Immature natural killer cell (primary cell): ENCODE data around the gene MCTP1. TPM values are rescaled to one million over a fixed set of nuclear protein-coding genes. Genes with fewer than 3 reads are reported as not detected.

Experiments used
- DNase-seq, 3 donors: peaks; one replicate each; pipeline ENCODE4 v3.0.0; 2022; ENCODE audit warnings: mixed read lengths in 1 of 3
- H3K27ac Mint-ChIP-seq, 6 donors: one replicate each; pipeline ENCODE4 v1.8.0; 2020; ENCODE audit warnings: mixed read lengths in 6 of 6, mild to moderate bottlenecking in 5 of 6, inconsistent platforms in 4 of 6, moderate library complexity in 3 of 6
- H3K27me3 Mint-ChIP-seq, 3 donors: one replicate each; pipeline ENCODE4 v1.8.0; 2020 to 2021; ENCODE audit warnings: low read depth in 3 of 3, mild to moderate bottlenecking in 3 of 3, mixed read lengths in 3 of 3, moderate library complexity in 3 of 3, inconsistent platforms in 1 of 3
- H3K36me3 Mint-ChIP-seq, 3 donors: one replicate each; pipeline ENCODE4 v1.8.0; 2020; ENCODE audit warnings: mixed read lengths in 3 of 3, inconsistent platforms in 2 of 3, mild to moderate bottlenecking in 2 of 3
- H3K4me1 Mint-ChIP-seq, 2 donors: one replicate each; pipeline ENCODE4 v1.8.0; 2020; ENCODE audit warnings: inconsistent platforms in 2 of 2, mild to moderate bottlenecking in 2 of 2, mixed read lengths in 2 of 2, moderate library complexity in 1 of 2
- H3K4me3 Mint-ChIP-seq, 5 donors: one replicate each; pipeline ENCODE4 v1.8.0; 2020; ENCODE audit warnings: mild to moderate bottlenecking in 5 of 5, mixed read lengths in 5 of 5, inconsistent platforms in 3 of 5, moderate library complexity in 3 of 5
- H3K9me3 Mint-ChIP-seq, 6 donors: one replicate each; pipeline ENCODE4 v1.8.0; 2020; ENCODE audit warnings: mild to moderate bottlenecking in 6 of 6, mixed read lengths in 6 of 6, inconsistent platforms in 4 of 6, moderate library complexity in 3 of 6
- polyA plus RNA-seq, 3 donors: library from polyadenylated mRNA; unstranded; fragments of 300-500 nt; fragmentation: Illumina TruSeq; gene quantifications; one replicate each; pipeline ENCODE4 v1.2.3, GENCODE V29; 2021

Gene MCTP1
- polyA plus RNA-seq, 3 donors from 2014 or later = 1.4 to 2.1 (median 1.5) TPM

GRCh38 chr5:94928891-94929290, 356.0 kb downstream of the MCTP1 start:
- no peaks in the 10 kb centered on the region for H3K36me3 Mint-ChIP-seq

GRCh38 chr5:94920570-94920969, 364.3 kb downstream of the MCTP1 start:
- Mint-ChIP-seq H3K4me1 (no peaks in the 10 kb centered on the region), H3K36me3 (no peaks in the 10 kb centered on the region), H3K9me3 (no peaks in the 10 kb centered on the region), H3K27me3 (peaks cover 0 to 2% (median 0%) of the 10 kb centered on the region in 3 donors), H3K4me3 (no peak overlapping the region), H3K27ac (no peak overlapping the region)
- no peak for DNase-seq

More at GRCh38 chr5:94928891-94929290, 356.0 kb downstream of the MCTP1 start:
- Mint-ChIP-seq H3K4me3 (no peak overlapping the region), H3K27ac (no peak overlapping the region), H3K27me3 (peaks cover 0 to 6% (median 4%) of the 10 kb centered on the region in 3 donors), H3K4me1 (no peaks in the 10 kb centered on the region), H3K9me3 (no peaks in the 10 kb centered on the region)
- no peak for DNase-seq

GRCh38 chr5:94916619-94917018, 368.3 kb downstream of the MCTP1 start:
- Mint-ChIP-seq H3K4me1 (no peaks in the 10 kb centered on the region), H3K27ac (no peak overlapping the region)

GRCh38 chr5:94911276-94911675, 373.6 kb downstream of the MCTP1 start:
- no peak overlapping the region for H3K4me3 Mint-ChIP-seq
- DNase-seq = no peak
- H3K4me1 Mint-ChIP-seq = no peaks in the 10 kb centered on the region
- no peak overlapping the region for H3K27ac Mint-ChIP-seq
- H3K9me3 Mint-ChIP-seq = no peaks in the 10 kb centered on the region
- peaks cover 0 to 5% (median 1%) of the 10 kb centered on the region in 3 donors for H3K27me3 Mint-ChIP-seq
- H3K36me3 Mint-ChIP-seq = no peaks in the 10 kb centered on the region

More at GRCh38 chr5:94916619-94917018, 368.3 kb downstream of the MCTP1 start:
- Mint-ChIP-seq H3K27me3 (peaks cover 0 to 5% (median 2%) of the 10 kb centered on the region in 3 donors), H3K36me3 (no peaks in the 10 kb centered on the region), H3K4me3 (no peak overlapping the region), H3K9me3 (no peaks in the 10 kb centered on the region)
- no peak for DNase-seq

- Mint-ChIP-seq H3K9me3 (no peaks in the 10 kb centered on the region), H3K27ac (no peak overlapping the region), H3K36me3 (no peaks in the 10 kb centered on the region), H3K4me3 (no peak overlapping the region), H3K4me1 (no peaks in the 10 kb centered on the region), H3K27me3 (peaks cover 0 to 5% (median 1%) of the 10 kb centered on the region in 3 donors)
- DNase-seq = no peak
Observed at GRCh38 chr5:94910721-94911120, 374.2 kb downstream of the MCTP1 start.

- no peaks in the 10 kb centered on the region for H3K36me3 Mint-ChIP-seq
- H3K4me1 Mint-ChIP-seq = no peaks in the 10 kb centered on the region
- DNase-seq = peak in 2 of 3 donors; percentile 6 to 7
Observed at GRCh38 chr5:94908889-94909480, 375.9 kb downstream of the MCTP1 start.

GRCh38 chr5:94906750-94907149, 378.1 kb downstream of the MCTP1 start:
- Mint-ChIP-seq H3K27ac (no peak overlapping the region), H3K4me3 (no peak overlapping the region), H3K9me3 (no peaks in the 10 kb centered on the region), H3K4me1 (no peaks in the 10 kb centered on the region), H3K36me3 (no peaks in the 10 kb centered on the region), H3K27me3 (peaks cover 0 to 1% (median 0%) of the 10 kb centered on the region in 3 donors)
- no peak for DNase-seq

More at GRCh38 chr5:94908889-94909480, 375.9 kb downstream of the MCTP1 start:
- Mint-ChIP-seq H3K4me3 (no peak overlapping the region), H3K9me3 (no peaks in the 10 kb centered on the region), H3K27ac (no peak overlapping the region), H3K27me3 (peaks cover 0 to 1% (median 0%) of the 10 kb centered on the region in 3 donors)

GRCh38 chr5:94903726-94904125, 381.2 kb downstream of the MCTP1 start:
- no peaks in the 10 kb centered on the region for H3K9me3 Mint-ChIP-seq
- H3K4me3 Mint-ChIP-seq = no peak overlapping the region
- H3K36me3 Mint-ChIP-seq = no peaks in the 10 kb centered on the region
- H3K27ac Mint-ChIP-seq = no peak overlapping the region
- no peak for DNase-seq
- H3K27me3 Mint-ChIP-seq = peaks cover 0 to 2% (median 0%) of the 10 kb centered on the region in 3 donors
- no peaks in the 10 kb centered on the region for H3K4me1 Mint-ChIP-seq

GRCh38 chr5:94901191-94901979, 383.5 kb downstream of the MCTP1 start:
- Mint-ChIP-seq H3K4me1 (no peaks in the 10 kb centered on the region), H3K27ac (no peak overlapping the region), H3K9me3 (no peaks in the 10 kb centered on the region), H3K27me3 (peaks cover 2% of the 10 kb centered on the region in 3 donors), H3K36me3 (no peaks in the 10 kb centered on the region), H3K4me3 (no peak overlapping the region)
- no peak for DNase-seq

GRCh38 chr5:94900006-94900505, 384.8 kb downstream of the MCTP1 start:
- DNase-seq = no peak
- Mint-ChIP-seq H3K36me3 (no peaks in the 10 kb centered on the region), H3K4me1 (no peaks in the 10 kb centered on the region), H3K27me3 (peaks cover 2% of the 10 kb centered on the region in 3 donors), H3K9me3 (no peaks in the 10 kb centered on the region), H3K27ac (no peak overlapping the region), H3K4me3 (no peak overlapping the region)

GRCh38 chr5:94893412-94894135, 391.3 kb downstream of the MCTP1 start:
- Mint-ChIP-seq H3K27ac (no peak overlapping the region), H3K4me3 (no peak overlapping the region), H3K36me3 (no peaks in the 10 kb centered on the region), H3K27me3 (peaks cover 0 to 5% (median 2%) of the 10 kb centered on the region in 3 donors), H3K4me1 (no peaks in the 10 kb centered on the region), H3K9me3 (no peaks in the 10 kb centered on the region)
- DNase-seq = no peak

GRCh38 chr5:94891972-94892371, 392.9 kb downstream of the MCTP1 start:
- H3K36me3 Mint-ChIP-seq = no peaks in the 10 kb centered on the region
- H3K4me3 Mint-ChIP-seq = no peak overlapping the region

GRCh38 chr5:94891565-94891964, 393.3 kb downstream of the MCTP1 start:
- Mint-ChIP-seq H3K4me1 (no peaks in the 10 kb centered on the region), H3K9me3 (no peaks in the 10 kb centered on the region), H3K36me3 (no peaks in the 10 kb centered on the region), H3K27ac (no peak overlapping the region), H3K4me3 (no peak overlapping the region), H3K27me3 (peaks cover 0 to 2% (median 0%) of the 10 kb centered on the region in 3 donors)
- DNase-seq = no peak

More at GRCh38 chr5:94891972-94892371, 392.9 kb downstream of the MCTP1 start:
- DNase-seq = no peak
- no peak overlapping the region for H3K27ac Mint-ChIP-seq
- no peaks in the 10 kb centered on the region for H3K4me1 Mint-ChIP-seq
- peaks cover 0 to 2% (median 0%) of the 10 kb centered on the region in 3 donors for H3K27me3 Mint-ChIP-seq
- no peaks in the 10 kb centered on the region for H3K9me3 Mint-ChIP-seq

- no peak for DNase-seq
- Mint-ChIP-seq H3K27me3 (peaks cover 0 to 2% (median 0%) of the 10 kb centered on the region in 3 donors), H3K36me3 (no peaks in the 10 kb centered on the region), H3K9me3 (no peaks in the 10 kb centered on the region), H3K27ac (no peak overlapping the region), H3K4me1 (no peaks in the 10 kb centered on the region), H3K4me3 (no peak overlapping the region)
Observed at GRCh38 chr5:94890907-94891306, 394.0 kb downstream of the MCTP1 start.
